Measurements from ENCODE around the gene C12orf76.
"Not testable (repeated sequence)": the region's sequence is repeated elsewhere in the genome, so short reads cannot be mapped to it uniquely, and the experiment has no call there.

C12orf76 gene

GRCh38 chr12:110062241-110062640, 13.9 kb upstream of the C12orf76 start:
- DNase-seq = no peak

DNA sequence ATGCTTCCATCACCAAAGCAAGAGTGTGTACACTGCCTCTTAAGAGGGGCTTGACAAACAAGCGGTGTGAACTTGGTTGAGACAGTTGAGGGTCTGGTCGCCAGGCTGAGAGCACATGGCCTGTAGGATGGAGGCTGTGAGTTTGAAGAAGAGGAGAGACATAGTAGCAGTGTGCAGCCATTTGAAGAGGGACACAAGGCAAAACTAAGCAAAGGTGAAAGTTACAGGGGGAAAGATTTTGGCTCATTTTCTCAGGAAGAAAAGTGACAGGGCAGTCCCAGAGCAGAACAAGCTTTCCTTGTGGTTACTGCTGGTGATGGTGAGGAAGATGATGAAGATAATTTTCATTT, 11.3 kb upstream of the C12orf76 start:
- DNase-seq = no peak

- no peak for DNase-seq
Measured at GRCh38 chr12:110058875-110059615, 10.7 kb upstream of the C12orf76 start.

GRCh38 chr12:110056643-110057042, 8.3 kb upstream of the C12orf76 start:
- not testable (repeated sequence) for DNase-seq

- peak; percentile 4 for DNase-seq
Measured at GRCh38 chr12:110055375-110056352, 7.3 kb upstream of the C12orf76 start.

GRCh38 chr12:110050927-110051326, 2.6 kb upstream of the C12orf76 start:
- DNase-seq = no peak

- not testable (repeated sequence) for DNase-seq
Measured at GRCh38 chr12:110049666-110050065, 1.3 kb upstream of the C12orf76 start.

GRCh38 chr12:110049034-110049433, 712 bp upstream of the C12orf76 start:
- not testable (repeated sequence) for DNase-seq

GRCh38 chr12:110047297-110047940, 903 bp downstream of the C12orf76 start:
- DNase-seq = no peak

DNA sequence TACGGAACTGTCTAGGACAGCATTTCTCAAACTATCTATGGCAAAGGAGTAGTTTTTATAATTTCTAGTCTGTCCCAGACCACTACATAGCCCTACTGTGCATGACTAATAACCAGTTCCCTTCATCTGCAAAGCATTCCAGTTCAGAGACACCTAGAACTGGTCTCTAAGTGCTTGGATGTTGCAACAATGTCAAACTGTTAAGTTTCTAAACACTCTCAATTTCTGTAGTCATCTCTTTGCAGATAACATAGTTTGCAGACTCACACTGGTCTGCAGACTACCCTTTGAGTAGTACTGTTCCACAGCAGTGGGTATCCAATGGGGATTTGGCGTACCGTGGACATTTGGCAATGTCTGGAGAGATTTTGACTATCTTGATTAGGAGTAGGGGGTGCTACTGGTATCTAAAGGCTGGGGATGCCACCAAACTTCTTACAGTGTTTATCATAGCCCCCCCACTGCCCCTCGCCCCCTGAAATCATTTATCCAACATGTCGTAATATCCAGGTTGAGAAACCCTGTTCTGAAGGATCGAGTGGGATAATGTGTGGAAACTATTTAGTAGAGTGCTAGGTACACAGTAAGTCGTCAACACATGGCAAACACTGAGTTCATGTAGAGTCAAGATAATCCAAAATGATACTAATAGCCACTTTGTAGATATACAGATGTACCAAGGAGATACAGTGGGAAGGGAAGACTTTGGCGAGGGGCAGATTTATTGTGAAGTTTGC, 1.7 kb downstream of the C12orf76 start:
- no peak for DNase-seq

DNA sequence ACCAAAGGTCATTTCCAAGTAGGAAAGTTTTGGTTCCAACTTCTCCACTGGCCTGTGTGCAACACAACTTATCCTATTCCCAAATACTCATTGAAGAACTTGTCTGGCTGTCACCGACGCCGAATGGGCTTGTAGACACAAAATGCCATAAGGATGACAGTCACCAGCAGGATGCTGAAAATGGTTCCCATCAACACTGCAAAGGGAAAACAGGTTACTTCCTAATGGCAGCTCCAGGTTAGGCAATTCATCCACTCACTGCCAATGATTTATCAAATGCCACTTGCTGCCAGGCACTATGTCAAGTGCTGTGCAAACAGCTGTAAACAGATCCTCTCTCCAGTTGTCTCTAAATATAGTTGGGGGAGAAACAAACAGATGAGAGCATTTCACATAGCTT, 6.1 kb downstream of the C12orf76 start:
- DNase-seq = no peak

- peak; percentile 12 for DNase-seq
Measured at GRCh38 chr12:110039085-110039807, 9.1 kb downstream of the C12orf76 start.

DNA sequence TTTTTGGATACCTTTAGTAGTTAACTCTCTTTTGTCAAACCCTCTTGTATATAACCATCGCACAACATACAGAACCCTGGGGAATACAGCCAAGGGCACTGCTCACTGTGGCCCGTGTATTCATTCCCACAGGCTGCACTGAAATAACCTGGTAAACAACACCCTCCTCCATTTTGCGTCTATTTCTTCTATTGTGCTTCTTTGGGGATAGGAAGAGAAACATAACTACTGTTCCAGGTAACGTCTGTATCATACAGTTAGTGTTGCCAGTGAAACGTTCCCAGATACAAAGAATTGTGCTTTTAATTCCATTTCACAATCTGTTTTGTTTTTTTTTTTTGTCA, 9.6 kb downstream of the C12orf76 start:
- no peak for DNase-seq

DNA sequence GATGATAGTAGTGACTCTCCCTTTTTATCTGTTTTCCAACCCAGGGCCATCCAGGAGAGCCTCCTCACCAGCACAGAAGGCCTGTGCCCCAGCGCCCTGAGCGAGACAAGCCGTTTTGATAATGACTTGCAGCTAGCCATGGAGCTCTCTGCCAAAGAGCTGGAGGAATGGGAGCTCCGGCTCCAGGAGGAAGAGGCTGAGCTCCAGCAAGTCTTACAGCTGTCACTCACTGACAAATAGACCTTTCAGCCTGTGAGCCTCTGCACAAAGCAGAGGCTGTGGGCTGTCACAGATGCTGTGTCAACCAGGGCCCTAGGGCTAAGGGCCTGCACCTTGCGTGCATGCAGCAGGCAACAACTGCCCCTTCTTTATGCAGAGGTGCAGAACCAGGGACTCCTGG, 11.0 kb downstream of the C12orf76 start:
- no peak for DNase-seq

- DNase-seq = no peak
Measured at GRCh38 chr12:110035534-110036104, 12.7 kb downstream of the C12orf76 start.

DNA sequence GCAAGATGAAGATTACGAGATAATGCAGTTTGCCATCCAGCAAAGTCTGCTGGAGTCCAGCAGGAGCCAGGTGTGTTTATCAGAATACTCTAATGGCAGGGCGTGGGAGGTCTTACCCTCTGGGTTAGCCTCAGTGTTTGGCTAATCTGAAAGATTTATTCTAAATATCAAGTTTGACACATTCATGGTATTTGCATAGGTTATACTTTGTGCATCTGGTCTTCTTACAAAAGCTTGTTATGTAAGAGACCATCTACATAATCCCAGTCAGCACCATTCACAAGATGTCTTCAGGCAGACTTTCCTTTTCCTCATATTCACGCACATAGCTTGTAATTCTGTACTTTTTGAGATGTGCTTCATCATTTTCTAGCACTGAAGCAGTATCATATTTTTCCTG, 14.4 kb downstream of the C12orf76 start:
- no peak for DNase-seq

DNA sequence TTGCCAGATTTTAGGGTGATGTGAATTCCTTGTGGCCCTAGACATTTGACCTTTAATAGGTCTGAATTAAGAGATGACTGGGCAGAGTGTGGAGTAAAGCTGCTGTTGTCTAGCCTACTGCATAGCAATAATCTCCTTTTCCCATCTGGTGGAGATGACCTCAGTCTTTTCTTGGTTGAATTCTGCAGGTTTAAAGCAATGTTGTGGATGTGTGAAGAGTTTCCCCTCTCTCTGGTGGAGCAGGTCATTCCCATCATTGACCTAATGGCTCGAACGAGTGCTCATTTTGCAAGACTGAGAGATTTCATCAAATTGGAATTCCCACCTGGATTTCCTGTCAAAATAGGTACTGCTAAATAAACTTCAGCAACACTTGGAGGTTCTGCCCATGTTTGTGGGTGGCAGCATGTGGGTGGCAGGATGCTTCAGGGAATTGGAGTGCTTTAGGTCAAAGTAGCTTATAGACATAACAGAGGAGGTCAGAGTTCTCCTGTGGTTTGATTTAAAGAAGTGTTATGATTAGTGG, 19.0 kb downstream of the C12orf76 start:
- DNase-seq = no peak

DNA sequence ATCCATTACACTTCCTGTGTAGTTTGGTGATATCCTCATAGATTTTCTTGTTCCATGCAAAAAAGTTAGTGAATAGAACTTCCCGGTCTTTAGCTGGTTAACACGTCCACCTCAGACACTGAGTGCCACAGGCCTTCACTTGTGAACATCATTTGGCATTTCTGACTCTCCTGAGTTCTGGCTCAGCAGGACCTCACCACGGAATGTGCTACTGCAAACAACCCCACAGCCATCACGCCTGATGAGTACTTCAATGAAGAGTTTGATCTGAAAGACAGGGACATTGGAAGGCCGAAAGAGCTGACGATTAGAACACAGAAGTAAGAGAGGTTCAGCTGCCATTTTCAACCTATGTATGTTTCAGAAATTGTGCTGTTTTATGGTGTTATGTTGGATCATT, 20.0 kb downstream of the C12orf76 start:
- DNase-seq = no peak

DNA sequence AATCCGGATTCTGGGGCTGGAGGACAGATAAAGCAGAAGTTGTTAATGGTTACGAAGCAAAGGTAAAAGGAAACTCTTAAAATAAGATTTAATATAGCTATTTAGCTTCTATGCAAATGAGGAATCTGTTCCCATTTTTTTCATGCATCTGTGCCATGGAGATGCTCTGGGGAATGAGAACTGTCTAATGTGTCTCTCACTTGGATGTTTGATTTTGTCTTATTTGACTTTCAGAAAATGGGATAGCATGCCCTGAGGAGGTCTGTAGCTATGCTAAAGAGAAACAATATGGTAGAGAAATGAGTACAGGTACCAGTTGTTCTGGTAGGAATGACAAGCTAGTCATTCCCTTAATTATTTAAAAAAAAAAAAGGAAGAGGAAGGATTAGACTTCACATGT, 24.3 kb downstream of the C12orf76 start:
- no peak for DNase-seq

GRCh38 chr12:110023059-110023980, 25.0 kb downstream of the C12orf76 start:
- DNase-seq = no peak

Measured in stimulated activated CD4-positive, alpha-beta T cell treated with anti-CD3 and anti-CD28 coated beads, Interleukin-4, amount 100 ng/mL, for 1 hour (primary cell).